ENCODE measurements around the gene BTRC. TPM values are rescaled to one million over a fixed set of nuclear protein-coding genes. Genes with fewer than 3 reads are reported as not detected.

BTRC gene
- polyA plus RNA-seq, 2 of the 4 experiments (the other 2 are of a cell fraction), result 8.0 to 23.1 TPM

DNA sequence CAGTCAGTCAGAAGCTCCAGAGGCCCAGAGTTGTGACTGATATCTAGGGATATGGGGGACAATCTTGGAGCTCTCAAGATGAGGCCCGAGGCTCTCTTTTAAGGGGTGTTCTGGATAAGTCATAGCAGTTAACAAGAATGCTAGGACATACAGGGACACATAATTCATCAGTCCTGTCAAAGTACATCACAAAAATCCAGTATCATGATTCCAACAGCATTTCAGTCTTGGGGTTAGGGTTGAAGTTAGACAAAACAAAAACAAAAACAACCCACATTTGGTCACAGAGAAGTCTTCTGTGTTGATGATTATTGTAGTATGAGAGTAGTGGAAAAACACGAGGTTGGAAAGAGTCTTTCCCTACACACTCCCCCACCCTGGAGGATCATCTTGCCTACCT lies 39.4 kb downstream of the BTRC start:
- no peak for ATAC-seq
- CTCF ChIA-PET, result no interaction called here
- Histone ChIP-seq H3K4me3 (no peak overlapping the region), H3K9me3 (no peaks in the 10 kb centered on the region), H3K4me1 (peaks cover 9% of the 10 kb centered on the region; the same call in 2 of the 3 replicates), H3K4me2 (no peak overlapping the region), H3K27ac (no peak overlapping the region)
- no peak for DNase-seq (ENCODE audit: low read depth in 1 of 2, low spot score in 1 of 2)
- FAIRE-seq, result no peak
- 41% methylated on average over 2 of the region's 2 CpGs for WGBS (ENCODE audit: missing lambda C conversion rate)
- POLR2A ChIA-PET, result no interaction called here
- TF ChIP-seq MAX (IDR thresholded peaks at IDR 0.05) (no peak), HOXB13 (CRISPR knock-in tag; IDR thresholded peaks at IDR 0.05; ENCODE audit: low read depth) (no peak), TP53 (CRISPR knock-in tag; IDR thresholded peaks at IDR 0.05) (no peak), CBX2 (IDR thresholded peaks at IDR 0.05; ENCODE audit: borderline replicate concordance, low read depth) (no peak), KDM1A (IDR thresholded peaks at IDR 0.05; ENCODE audit: low read depth) (no peak)

- ATAC-seq, result peak; percentile 22 to 47; a peak in 3 of 6 replicates
- Histone ChIP-seq H3K9me3 (no peaks in the 10 kb centered on the region), H3K4me1 (no peaks in the 10 kb centered on the region), H3K4me3 (no peak overlapping the region), H3K4me2 (no peak overlapping the region), H3K27ac (no peak overlapping the region)
- CTCF ChIA-PET, result interaction anchor here (1.0 kb wide), 1 partner anchor 32 kb away, joined by 4 read pairs; no protein-coding TSS in a partner anchor
- POLR2A ChIA-PET, result no interaction called here
- FAIRE-seq, result no peak
- TF ChIP-seq EHMT2 (IDR thresholded peaks at IDR 0.05; ENCODE audit: low read depth), result no peak
- TF ChIP-seq HOXB13 (CRISPR knock-in tag; IDR thresholded peaks at IDR 0.05; ENCODE audit: low read depth), result no peak
- TF ChIP-seq SMC3 (IDR thresholded peaks at IDR 0.05), result no peak
- TF ChIP-seq FOSL2 (IDR thresholded peaks at IDR 0.05), result no peak
- 0 out of 2 replicates have a peak, but pooled peaks have one; percentile 5 for TF ChIP-seq FOSL2 (CRISPR knock-in tag; IDR thresholded peaks at IDR 0.05)
- DNase-seq (ENCODE audit: low read depth in 1 of 2, low spot score in 1 of 2), result no peak
- 91% methylated on average over 5 of the region's 5 CpGs for WGBS (ENCODE audit: missing lambda C conversion rate)
Measured at GRCh38 chr10:101394524-101395133, 40.7 kb downstream of the BTRC start.

- no peak for FAIRE-seq
- Histone ChIP-seq H3K9me3 (no peaks in the 10 kb centered on the region), H3K27ac (no peak overlapping the region), H3K4me2 (no peak overlapping the region), H3K4me1 (peaks cover 12% of the 10 kb centered on the region; the same call in 2 of the 3 replicates), H3K4me3 (no peak overlapping the region)
- CTCF ChIA-PET, result interaction anchor here (0.5 to 1.1 kb wide), 4 partner anchors 23 to 204 kb away, joined by 3 to 4 read pairs (median 4); no protein-coding TSS in a partner anchor
- POLR2A ChIA-PET, result no interaction called here
- peak; percentile 26 to 62 for DNase-seq (ENCODE audit: low read depth in 1 of 2, low spot score in 1 of 2)
- peak in 1 of 2 experiments; percentile 64; a peak in 4 of 6 replicates for ATAC-seq
- TF ChIP-seq CHD4 (IDR thresholded peaks at IDR 0.05; ENCODE audit: borderline replicate concordance) (no peak), POLR2AphosphoS2 (conservative IDR thresholded peaks at IDR 0.05; ENCODE audit: low read length) (no peak), NPAS2 (CRISPR knock-in tag; IDR thresholded peaks at IDR 0.05; ENCODE audit: borderline replicate concordance) (no peak), MAFK (IDR thresholded peaks at IDR 0.05; ENCODE audit: partially characterized antibody) (no peak), E2F6 (IDR thresholded peaks at IDR 0.05; ENCODE audit: borderline replicate concordance, low read depth) (no peak), ESRRA (IDR thresholded peaks at IDR 0.05; ENCODE audit: borderline replicate concordance, low read length) (no peak)
Measured at GRCh38 chr10:101397140-101397539, 43.2 kb downstream of the BTRC start.

DNA sequence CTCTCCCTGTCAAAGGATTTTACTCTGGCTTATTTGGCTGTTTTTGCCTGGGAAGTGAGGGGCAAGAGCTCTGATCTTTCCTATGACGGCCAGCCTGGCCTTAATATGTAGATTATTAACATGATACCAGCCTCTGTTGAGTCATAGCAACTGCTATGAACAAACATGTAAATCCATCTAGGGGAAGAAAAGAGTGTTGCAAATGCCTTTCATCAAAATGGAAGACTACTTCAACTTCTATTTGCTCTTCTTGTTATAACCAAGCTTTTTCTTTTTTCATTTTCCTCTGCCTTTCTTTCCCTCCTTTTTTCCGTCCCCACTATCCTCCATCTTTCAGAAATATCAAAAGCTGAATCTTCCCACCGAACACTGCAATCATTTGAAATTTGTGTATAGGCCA lies 46.6 kb downstream of the BTRC start:
- ATAC-seq (peak; percentile 75 to 85), DNase-seq (ENCODE audit: low read depth in 1 of 2, low spot score in 1 of 2) (peak; percentile 38 to 47), FAIRE-seq (peak; percentile 51)
- TF ChIP-seq FOSL2 (IDR thresholded peaks at IDR 0.05) (no peak), FOSL2 (CRISPR knock-in tag; IDR thresholded peaks at IDR 0.05) (peak; percentile 48), SREBF2 (IDR thresholded peaks at IDR 0.05) (no peak), RCOR1 (IDR thresholded peaks at IDR 0.05; ENCODE audit: low read depth, low read length) (no peak), CEBPB (IDR thresholded peaks at IDR 0.05) (0 out of 4 replicates have a peak, but pooled peaks of 1 of the 2 experiments have one; percentile 9), JUN (IDR thresholded peaks at IDR 0.05) (no peak), FOSB (CRISPR knock-in tag; IDR thresholded peaks at IDR 0.05) (no peak), ZSCAN20 (CRISPR knock-in tag; IDR thresholded peaks at IDR 0.05) (no peak), TP53 (CRISPR knock-in tag; IDR thresholded peaks at IDR 0.05) (no peak), CHD4 (IDR thresholded peaks at IDR 0.05; ENCODE audit: borderline replicate concordance) (no peak), ZNF302 (CRISPR knock-in tag; IDR thresholded peaks at IDR 0.05) (no peak)
- ChIA-PET CTCF (interaction anchor here (0.8 to 1.4 kb wide), 7 partner anchors 12 to 118 kb away, joined by 3 to 4 read pairs (median 3); partner anchors contain the start of gene BTRC), POLR2A (interaction anchor here (0.6 kb wide), 1 partner anchor 14 kb away, joined by 5 read pairs; no protein-coding TSS in a partner anchor)
- peak overlapping the region; percentile 12 for H3K4me2 ChIP-seq
- WGBS (ENCODE audit: missing lambda C conversion rate), result 58% methylated on average over 3 of the region's 3 CpGs
- H3K9me3 ChIP-seq, result no peaks in the 10 kb centered on the region
- H3K4me3 ChIP-seq, result no peak overlapping the region
- H3K4me1 ChIP-seq, result peaks cover 12% of the 10 kb centered on the region; the same call in 2 of the 3 replicates
- no peak overlapping the region for H3K27ac ChIP-seq

Measured in A549 (cell line).